GM12878 (cell line): ENCODE measurements around the gene EPHB2. TPM values are rescaled to one million over a fixed set of nuclear protein-coding genes. Genes with fewer than 3 reads are reported as not detected.
A peak's percentile ranks its signal among the peaks of the same experiment; 100 is the strongest.

Experiments
- ATAC-seq: fragments of 200-7000 bp; cut with Tn5 transposase; 3 replicates; pipeline ENCODE4 v1.9.1; 2020; ENCODE audit warnings: mild to moderate bottlenecking, moderate library complexity
- BruUV-seq: library from RNA; stranded (reverse); fragments of 400-500 nt; replicated peaks from 2 replicates; lab custom pipeline; 2021; lab: Mats Ljungman, UMichigan
- CTCF ChIA-PET: fragments of 300-600 bp; sonication (Branson Sonifier 250); formaldehyde crosslinking; extraction: SDS; loops from one replicate; lab custom pipeline; 2021; ENCODE audit warnings: inconsistent platforms; lab: Yijun Ruan, JAX
- POLR2A ChIA-PET: fragments of 350-600 bp; formaldehyde crosslinking; extraction: SDS; loops from one replicate; lab custom pipeline; 2021; ENCODE audit warnings: inconsistent platforms; lab: Charles Lee
- RAD21 ChIA-PET: fragments of 300-600 bp; sonication (Branson Sonifier 250); formaldehyde crosslinking; loops from one replicate; lab custom pipeline; 2023; ENCODE audit warnings: antibody characterized with exemption; ENCODE audit not compliant: unreplicated experiment; lab: Charles Lee
- SMC1A ChIA-PET: fragments of 300-600 bp; sonication (Branson Sonifier 250); formaldehyde crosslinking; loops from one replicate; lab custom pipeline; 2023; ENCODE audit not compliant: unreplicated experiment, uncharacterized antibody; lab: Charles Lee
- DNase-seq: peaks from one replicate; pipeline ENCODE4 v3.0.0-alpha.2; 2011; ENCODE audit warnings: low read depth, low spot score
- FAIRE-seq: peaks from 3 replicates; lab custom pipeline; 2011; peaks lifted over from hg19 to GRCh38; lab: Jason Lieb, UNC
- H2AFZ ChIP-seq: 2 replicates; pipeline ENCODE4 v1.6.0; 2011; ENCODE audit warnings: low read depth, low read length, control low read depth; ENCODE audit not compliant: control insufficient read depth
- H3K27ac ChIP-seq: 2 replicates; pipeline ENCODE4 v1.5.1; 2011; ENCODE audit warnings: control low read depth; ENCODE audit not compliant: control insufficient read depth, insufficient read depth
- H3K27me3 ChIP-seq, 2 experiments: replicated peaks in 1 of 2; 2 replicates each; pipeline versions ENCODE4 v1.6.0 to v1.6.1; 2011; ENCODE audit warnings: low read length in 1 of 2; ENCODE audit not compliant: control insufficient read depth in 2 of 2, insufficient read depth in 2 of 2
- H3K36me3 ChIP-seq, 2 experiments: 2 replicates each; pipeline ENCODE4 v1.5.1; 2011; ENCODE audit warnings: low read length in 1 of 2; ENCODE audit not compliant: control insufficient read depth in 2 of 2, insufficient read depth in 2 of 2
- H3K4me1 ChIP-seq: 2 replicates; pipeline ENCODE4 v1.6.1; 2011; ENCODE audit warnings: mild to moderate bottlenecking, low read length, moderate library complexity, mixed read lengths; ENCODE audit not compliant: control insufficient read depth, insufficient read depth
- H3K4me2 ChIP-seq: 2 replicates; pipeline ENCODE4 v1.6.0; 2011; ENCODE audit warnings: control low read depth; ENCODE audit not compliant: control insufficient read depth, insufficient read depth
- H3K4me3 ChIP-seq: fragments of 200-600 bp; sonication (generic); 2 replicates; pipeline ENCODE4 v1.5.1; 2016
- H3K79me2 ChIP-seq: 2 replicates; pipeline ENCODE4 v1.6.0; 2011; ENCODE audit warnings: low read length; ENCODE audit not compliant: control insufficient read depth, insufficient read depth
- H3K9ac ChIP-seq: 2 replicates; pipeline ENCODE4 v1.8.0; 2011; ENCODE audit warnings: low read length, control low read depth, mixed read lengths; ENCODE audit not compliant: control insufficient read depth, insufficient read depth
- H3K9me3 ChIP-seq: replicated peaks from 3 replicates; pipeline ENCODE4 v1.5.1; 2011; ENCODE audit warnings: mild to moderate bottlenecking, low read length; ENCODE audit not compliant: control insufficient read depth, insufficient read depth
- H4K20me1 ChIP-seq: 2 replicates; pipeline ENCODE4 v1.6.0; 2011; ENCODE audit not compliant: control insufficient read depth, insufficient read depth
- CHD1 ChIP-seq: IDR thresholded peaks from 2 replicates; pipeline ENCODE4 v1.6.1; 2012; ENCODE audit warnings: low read depth, low read length, improper control_type of control experiment
- EGR1 ChIP-seq, 2 experiments: IDR thresholded peaks; 1 replicate in 1 of 2; 2 replicates in 1 of 2; pipeline ENCODE4 v1.6.1; 2011 to 2012; ENCODE audit warnings: low read depth in 2 of 2, low read length in 2 of 2, borderline replicate concordance in 1 of 2, mild to moderate bottlenecking in 1 of 2, moderate library complexity in 1 of 2
- IRF4 ChIP-seq: IDR thresholded peaks from 2 replicates; pipeline ENCODE4 v1.6.1; 2011; ENCODE audit warnings: low read depth, low read length
- RAD21 ChIP-seq: IDR thresholded peaks from 2 replicates; pipeline ENCODE4 v1.6.1; 2011; ENCODE audit warnings: mild to moderate bottlenecking, low read depth, low read length, moderate library complexity; ENCODE audit not compliant: insufficient read depth
- RCOR1 ChIP-seq: conservative IDR thresholded peaks from 2 replicates; pipeline ENCODE4 v1.6.1; 2012; ENCODE audit warnings: low read depth, low read length, improper control_type of control experiment
- TCF12 ChIP-seq: IDR thresholded peaks from 2 replicates; pipeline ENCODE4 v1.6.1; 2011; ENCODE audit warnings: low read depth, mild to moderate bottlenecking, low read length
- TCF3 ChIP-seq: IDR thresholded peaks from 2 replicates; pipeline ENCODE4 v1.6.1; 2012; ENCODE audit warnings: low read depth, mild to moderate bottlenecking, low read length, borderline replicate concordance; ENCODE audit not compliant: insufficient read depth
- ZBED1 ChIP-seq: IDR thresholded peaks from 2 replicates; pipeline ENCODE4 v1.6.1; 2016; ENCODE audit warnings: borderline replicate concordance
- WGBS: methylation state at CpG from one replicate; pipeline ENCODE4 v1.1.6; 2016; ENCODE audit warnings: low lambda C conversion rate; ENCODE audit not compliant: insufficient replicate concordance, insufficient coverage; ENCODE audit errors: missing lambda C conversion rate; 5-methylcytosine and 5-hydroxymethylcytosine counted together
- in situ Hi-C: fragments of 300-500 bp; cut with MboI; formaldehyde crosslinking; loops from 9 replicates; pipeline ENCODE4 v1.14.3; 2018; ENCODE audit warnings: mixed read lengths
- intact Hi-C: fragments of 100-400 bp; cut with micrococcal nuclease; formaldehyde crosslinking; loops from one replicate; pipeline ENCODE4 v1.14.2; 2022; ENCODE audit not compliant: unreplicated experiment
- polyA plus RNA-seq, 11 experiments: library from polyadenylated mRNA; depleted of rRNA in 4 of 11; unstranded in 6 of 11; stranded (reverse) in 5 of 11; fragments of >200 nt; fragmentation: Nextera tagmentation in 4 of 11; fragmentation: Illumina TruSeq in 1 of 11; extraction: Ambion mirVana in 4 of 11; extraction: Trizol in 1 of 11; gene quantifications; 1 replicate in 1 of 11; 2 replicates in 10 of 11; pipeline versions ENCODE4 v1.2.1 to v1.2.3, GENCODE V29; 2011 to 2016; ENCODE audit warnings: inconsistent platforms in 2 of 11, missing spikeins in 2 of 11, low read depth in 1 of 11
- total RNA-seq, 4 experiments: library from RNA; depleted of rRNA in 3 of 4; stranded (reverse); fragments of >200 nt in 3 of 4; fragmentation: Illumina TruSeq in 1 of 4; extraction: Trizol in 1 of 4; gene quantifications; 2 replicates each; pipeline versions ENCODE4 v1.2.1 to v1.2.3, GENCODE V29; 2013 to 2021
- TF ChIP-seq, protein P1 (sequence below): IDR thresholded peaks from 2 replicates; pipeline ENCODE4 v1.6.1; 2012; ENCODE audit warnings: low read depth, low read length, improper control_type of control experiment
- TF ChIP-seq, protein P2 (sequence below): fragments of 450-650 bp; IDR thresholded peaks from 2 replicates; pipeline ENCODE4 v1.6.1; 2016; ENCODE audit warnings: mild to moderate bottlenecking
- TF ChIP-seq, protein P3 (sequence below), 3 experiments: IDR thresholded peaks in 2 of 3; conservative IDR thresholded peaks in 1 of 3; 2 replicates each; pipeline ENCODE4 v1.5.1; 2011; ENCODE audit warnings: low read depth in 3 of 3, low read length in 3 of 3, mild to moderate bottlenecking in 3 of 3, control low read depth in 2 of 3, moderate library complexity in 2 of 3, inconsistent platforms in 1 of 3, mixed read lengths in 1 of 3; ENCODE audit not compliant: control insufficient read depth in 2 of 3, insufficient read depth in 1 of 3; ENCODE audit errors: extremely low read depth in 1 of 3

The EPHB2 gene
- total and polyA plus RNA-seq, 10 of the 15 experiments (the other 5 are each of a cell fraction or from before 2014, with no cell fraction given): 0.13 to 3.3 (median 0.92) TPM

DNA sequence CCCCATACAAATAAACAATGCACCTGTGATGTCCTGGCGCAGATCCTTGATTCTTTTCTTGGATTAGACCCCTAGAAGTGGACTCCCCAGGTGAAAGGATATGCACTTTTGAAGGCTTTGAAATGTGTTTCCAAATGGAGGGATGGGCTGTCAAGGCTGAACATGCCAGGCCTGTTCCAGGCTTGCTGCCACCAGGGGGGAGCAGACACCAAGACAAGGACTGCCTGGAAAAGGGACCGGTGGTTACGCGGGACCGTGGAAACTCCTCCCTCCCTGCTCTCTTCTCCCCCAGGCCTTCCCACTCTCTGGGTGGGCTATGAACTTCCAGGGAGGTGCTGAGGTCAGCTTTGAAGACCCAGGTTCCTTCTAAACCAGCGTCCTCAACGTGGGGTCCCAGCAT is 44.9 kb upstream of the EPHB2 start:
- Histone ChIP-seq H3K36me3 (no peaks in the 10 kb centered on the region), H3K4me2 (no peak overlapping the region), H3K27ac (no peak overlapping the region), H4K20me1 (no peaks in the 10 kb centered on the region), H3K9me3 (no peaks in the 10 kb centered on the region), H2AFZ (no peak overlapping the region), H3K9ac (no peak overlapping the region), H3K4me3 (no peak overlapping the region), H3K79me2 (no peaks in the 10 kb centered on the region), H3K4me1 (no peaks in the 10 kb centered on the region), H3K27me3 (no peaks in the 10 kb centered on the region; a peak in 3 of 4 replicates)
- ATAC-seq (no peak), DNase-seq (no peak), FAIRE-seq (no peak)
- BruUV-seq: no TSS peak
- ChIA-PET RAD21 (no interaction called here), CTCF (no interaction called here), SMC1A (interaction anchor here (0.6 kb wide), 1 partner anchor 198 kb away, joined by 4 read pairs; no protein-coding TSS in a partner anchor), POLR2A (no interaction called here)
- TF ChIP-seq EGR1 (IDR thresholded peaks at IDR 0.05; ENCODE audit: borderline replicate concordance in 1 of 2, low read depth in 2 of 2, low read length in 2 of 2) (no peak), RCOR1 (no peak), TCF12 (no peak), RAD21 (peak; percentile 38; the same call in 1 of the 2 replicates), CHD1 (no peak), ZBED1 (no peak), TCF3 (no peak), IRF4 (no peak)
- TF ChIP-seq, protein P1, sequence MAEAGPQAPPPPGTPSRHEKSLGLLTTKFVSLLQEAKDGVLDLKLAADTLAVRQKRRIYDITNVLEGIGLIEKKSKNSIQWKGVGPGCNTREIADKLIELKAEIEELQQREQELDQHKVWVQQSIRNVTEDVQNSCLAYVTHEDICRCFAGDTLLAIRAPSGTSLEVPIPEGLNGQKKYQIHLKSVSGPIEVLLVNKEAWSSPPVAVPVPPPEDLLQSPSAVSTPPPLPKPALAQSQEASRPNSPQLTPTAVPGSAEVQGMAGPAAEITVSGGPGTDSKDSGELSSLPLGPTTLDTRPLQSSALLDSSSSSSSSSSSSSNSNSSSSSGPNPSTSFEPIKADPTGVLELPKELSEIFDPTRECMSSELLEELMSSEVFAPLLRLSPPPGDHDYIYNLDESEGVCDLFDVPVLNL: no peak
- TF ChIP-seq, protein P2, sequence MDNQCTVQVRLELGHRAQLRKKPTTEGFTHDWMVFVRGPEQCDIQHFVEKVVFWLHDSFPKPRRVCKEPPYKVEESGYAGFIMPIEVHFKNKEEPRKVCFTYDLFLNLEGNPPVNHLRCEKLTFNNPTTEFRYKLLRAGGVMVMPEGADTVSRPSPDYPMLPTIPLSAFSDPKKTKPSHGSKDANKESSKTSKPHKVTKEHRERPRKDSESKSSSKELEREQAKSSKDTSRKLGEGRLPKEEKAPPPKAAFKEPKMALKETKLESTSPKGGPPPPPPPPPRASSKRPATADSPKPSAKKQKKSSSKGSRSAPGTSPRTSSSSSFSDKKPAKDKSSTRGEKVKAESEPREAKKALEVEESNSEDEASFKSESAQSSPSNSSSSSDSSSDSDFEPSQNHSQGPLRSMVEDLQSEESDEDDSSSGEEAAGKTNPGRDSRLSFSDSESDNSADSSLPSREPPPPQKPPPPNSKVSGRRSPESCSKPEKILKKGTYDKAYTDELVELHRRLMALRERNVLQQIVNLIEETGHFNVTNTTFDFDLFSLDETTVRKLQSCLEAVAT: no peak
- TF ChIP-seq, protein P3, sequence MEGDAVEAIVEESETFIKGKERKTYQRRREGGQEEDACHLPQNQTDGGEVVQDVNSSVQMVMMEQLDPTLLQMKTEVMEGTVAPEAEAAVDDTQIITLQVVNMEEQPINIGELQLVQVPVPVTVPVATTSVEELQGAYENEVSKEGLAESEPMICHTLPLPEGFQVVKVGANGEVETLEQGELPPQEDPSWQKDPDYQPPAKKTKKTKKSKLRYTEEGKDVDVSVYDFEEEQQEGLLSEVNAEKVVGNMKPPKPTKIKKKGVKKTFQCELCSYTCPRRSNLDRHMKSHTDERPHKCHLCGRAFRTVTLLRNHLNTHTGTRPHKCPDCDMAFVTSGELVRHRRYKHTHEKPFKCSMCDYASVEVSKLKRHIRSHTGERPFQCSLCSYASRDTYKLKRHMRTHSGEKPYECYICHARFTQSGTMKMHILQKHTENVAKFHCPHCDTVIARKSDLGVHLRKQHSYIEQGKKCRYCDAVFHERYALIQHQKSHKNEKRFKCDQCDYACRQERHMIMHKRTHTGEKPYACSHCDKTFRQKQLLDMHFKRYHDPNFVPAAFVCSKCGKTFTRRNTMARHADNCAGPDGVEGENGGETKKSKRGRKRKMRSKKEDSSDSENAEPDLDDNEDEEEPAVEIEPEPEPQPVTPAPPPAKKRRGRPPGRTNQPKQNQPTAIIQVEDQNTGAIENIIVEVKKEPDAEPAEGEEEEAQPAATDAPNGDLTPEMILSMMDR (IDR thresholded peaks at IDR 0.05 in 2 of 3, conservative IDR thresholded peaks at IDR 0.05 in 1 of 3; ENCODE audit: control insufficient read depth in 2 of 3, extremely low read depth in 1 of 3, insufficient read depth in 1 of 3, low read depth in 3 of 3, low read length in 3 of 3): peak; percentile 17 to 28 (median 25); a peak in 3 of 6 replicates
- 32% methylated on average over 7 of the region's 7 CpGs for WGBS
- in situ Hi-C loops: no loop called here
- intact Hi-C loops: no loop called here
